Mucosa of gallbladder (tissue), 1 donor: ENCODE data around the gene ITGA7. TPM values are rescaled to one million over a fixed set of nuclear protein-coding genes. Genes with fewer than 3 reads are reported as not detected.

Experiments
- DNase-seq: peaks from one replicate; pipeline ENCODE4 v3.0.0-alpha.2; 2020; ENCODE audit warnings: low spot score
- total RNA-seq: library from RNA; stranded (reverse); gene quantifications from one replicate; pipeline ENCODE4 v1.2.1, GENCODE V29; 2021
- donor health status: DM: no; HTN: no; CAD: no.

The ITGA7 gene
- total RNA-seq, 1 donor from 2014 or later, result 152 TPM

GRCh38 chr12:55647027-55647426 is 60.7 kb downstream of the ITGA7 start:
- DNase-seq, result no peak

- DNase-seq, result no peak
Measured at GRCh38 chr12:55644591-55644990, 63.1 kb downstream of the ITGA7 start.

DNA sequence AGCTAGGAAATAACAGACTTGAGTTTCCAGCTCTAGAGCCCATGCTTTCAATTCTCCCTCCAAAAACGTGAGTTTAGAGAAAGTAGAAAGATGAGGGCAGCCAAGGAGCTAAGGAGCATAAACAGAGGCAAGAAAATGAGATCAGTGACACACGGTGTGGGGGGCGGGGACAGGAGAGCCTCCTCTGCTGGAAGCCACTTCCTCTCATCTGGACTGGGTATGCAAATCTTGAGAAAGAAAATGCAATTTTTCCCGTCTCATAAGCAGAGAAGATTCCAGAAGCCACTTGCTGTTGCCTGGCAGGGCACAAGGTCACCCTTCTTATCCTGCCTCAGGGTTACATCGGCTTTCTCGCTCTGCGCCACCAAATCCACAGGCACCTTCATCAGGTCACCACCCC is 65.0 kb downstream of the ITGA7 start:
- DNase-seq, result no peak

DNA sequence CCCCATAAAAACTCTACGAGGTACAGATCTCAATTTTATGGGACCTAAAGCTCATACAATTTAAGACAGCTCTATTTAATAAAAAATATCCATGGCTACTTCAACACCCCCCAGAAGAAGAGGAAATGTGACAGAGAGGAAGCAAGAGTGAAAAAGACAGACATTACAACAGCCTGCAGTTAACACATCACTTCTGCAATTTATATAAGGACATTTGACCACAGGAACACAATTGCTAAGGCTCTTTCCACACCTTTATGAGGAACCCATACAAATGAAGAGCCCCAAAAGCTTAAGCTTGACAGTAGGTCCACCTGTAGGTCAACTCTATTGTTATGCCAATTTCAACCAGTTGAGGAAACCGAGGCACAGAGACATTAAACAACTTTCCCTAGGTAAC is 65.4 kb downstream of the ITGA7 start:
- no peak for DNase-seq

GRCh38 chr12:55641595-55641994 is 66.1 kb downstream of the ITGA7 start:
- no peak for DNase-seq

GRCh38 chr12:55637467-55637866 is 70.2 kb downstream of the ITGA7 start:
- DNase-seq, result no peak

- no peak for DNase-seq
Measured at GRCh38 chr12:55636853-55637252, 70.9 kb downstream of the ITGA7 start, which contains the start of gene OR10P1. OR10P1 (plus strand) TSS chr12:55636892; CDS start chr12:55636892, 0 bp downstream.

GRCh38 chr12:55636116-55636655 is 71.5 kb downstream of the ITGA7 start:
- DNase-seq, result no peak

Other genes starting within 250 kb of the ITGA7 start
- gene OR6C70, start 237.8 kb downstream of the ITGA7 start, total RNA-seq, result not detected
- gene OR6C68, start 215.5 kb downstream of the ITGA7 start, total RNA-seq, result not detected
- not detected for gene OR6C4, start 158.3 kb downstream of the ITGA7 start, total RNA-seq
- gene OR2AP1, start 135.4 kb downstream of the ITGA7 start, total RNA-seq, result not detected
- not detected for gene OR10P1, start 71.0 kb downstream of the ITGA7 start, total RNA-seq
- gene BLOC1S1, start 8.1 kb upstream of the ITGA7 start, total RNA-seq, result 158 TPM
- gene RDH5, start 12.5 kb upstream of the ITGA7 start, total RNA-seq, result 43.0 TPM
- 1,148 TPM for gene CD63, start 21.1 kb upstream of the ITGA7 start, total RNA-seq
- 11.5 TPM for gene GDF11, start 35.2 kb upstream of the ITGA7 start, total RNA-seq
- 36.6 TPM for gene SARNP, start 109.8 kb upstream of the ITGA7 start, total RNA-seq
- 66.2 TPM for gene ORMDL2, start 110.1 kb upstream of the ITGA7 start, total RNA-seq
- gene DNAJC14, start 121.7 kb upstream of the ITGA7 start, total RNA-seq, result 31.6 TPM
- gene MMP19, start 135.0 kb upstream of the ITGA7 start, total RNA-seq, result 5.2 TPM
- gene PYM1, start 220.0 kb upstream of the ITGA7 start, total RNA-seq, result 25.1 TPM
- 50.5 TPM for gene DGKA, start 223.3 kb upstream of the ITGA7 start, total RNA-seq